Activated CD8-positive, alpha-beta T cell treated with anti-CD3 and anti-CD28 coated beads for 36 hours (primary cell): Measurements from ENCODE around the gene XIRP1. TPM values are rescaled to one million over a fixed set of nuclear protein-coding genes. Genes with fewer than 3 reads are reported as not detected.

ENCODE experiments used
- ATAC-seq: fragments of 200-7000 bp; cut with Tn5 transposase; one replicate; pipeline ENCODE4 v1.10.0; 2021; ENCODE audit warnings: mild to moderate bottlenecking, moderate library complexity
- CTCF ChIA-PET: fragments of 350-600 bp; sonication (Branson Sonifier 250); formaldehyde crosslinking; loops from one replicate; lab custom pipeline; 2021; ENCODE audit warnings: antibody characterized with exemption; lab: Charles Lee
- POLR2A ChIA-PET: fragments of 350-600 bp; sonication (Branson Sonifier 250); formaldehyde crosslinking; loops from one replicate; lab custom pipeline; 2021; ENCODE audit warnings: antibody characterized with exemption; lab: Charles Lee
- DNase-seq: peaks from one replicate; pipeline ENCODE4 v3.0.0-alpha.2; 2020
- H3K27ac Mint-ChIP-seq: one replicate; pipeline ENCODE4 v1.8.0; 2021; ENCODE audit warnings: mild to moderate bottlenecking, mixed read lengths
- H3K27me3 Mint-ChIP-seq: one replicate; pipeline ENCODE4 v1.8.0; 2021; ENCODE audit warnings: mixed read lengths
- H3K36me3 Mint-ChIP-seq: one replicate; pipeline ENCODE4 v1.8.0; 2021; ENCODE audit warnings: low read depth, mixed read lengths
- H3K4me1 Mint-ChIP-seq: one replicate; pipeline ENCODE4 v1.8.0; 2021; ENCODE audit warnings: low read depth, mixed read lengths
- H3K4me3 Mint-ChIP-seq: one replicate; pipeline ENCODE4 v1.8.0; 2021; ENCODE audit warnings: mild to moderate bottlenecking, moderate library complexity, mixed read lengths
- H3K9me3 Mint-ChIP-seq: one replicate; pipeline ENCODE4 v1.8.0; 2021; ENCODE audit warnings: mixed read lengths
- intact Hi-C: fragments of 100-400 bp; cut with micrococcal nuclease; formaldehyde crosslinking; loops from one replicate; pipeline ENCODE4 v1.10.0; 2022
- total RNA-seq, 2 experiments: library from RNA; stranded (reverse); gene quantifications; one replicate each; pipeline ENCODE4 v1.2.3, GENCODE V29; 2021
- TF ChIP-seq, protein P1 (sequence below): fragments of 200-600 bp; IDR thresholded peaks from one replicate; pipeline ENCODE4 v1.8.0; 2022; ENCODE audit warnings: antibody characterized with exemption, mild to moderate bottlenecking

Gene XIRP1
- total RNA-seq, 2 experiments from 2014 or later: 2.5 TPM

DNA sequence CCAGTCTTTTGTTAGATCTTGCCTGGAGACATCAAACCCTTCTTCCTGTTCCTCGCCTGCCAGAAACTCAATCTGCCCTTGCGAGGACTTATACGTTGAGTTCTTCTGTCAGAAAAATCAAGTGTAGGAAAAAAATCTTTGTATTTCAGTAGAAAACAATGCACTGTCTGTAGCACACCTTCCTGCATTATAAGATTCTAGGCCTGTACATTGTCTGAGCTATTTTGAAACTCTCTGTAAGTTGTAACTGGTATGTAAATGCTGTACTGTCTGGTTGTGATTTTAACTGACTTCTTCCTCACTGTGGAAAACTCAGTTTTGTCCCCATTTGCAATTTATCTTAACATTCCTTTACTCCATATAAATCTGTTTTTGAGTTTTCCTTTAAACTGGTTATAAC lies 17.7 kb upstream of the XIRP1 start:
- H3K36me3 Mint-ChIP-seq: no peaks in the 10 kb centered on the region
- no peaks in the 10 kb centered on the region for H3K27me3 Mint-ChIP-seq
- H3K4me1 Mint-ChIP-seq: peaks cover 5% of the 10 kb centered on the region
- H3K27ac Mint-ChIP-seq: no peak overlapping the region
- no peak overlapping the region for H3K4me3 Mint-ChIP-seq
- TF ChIP-seq, protein P1, sequence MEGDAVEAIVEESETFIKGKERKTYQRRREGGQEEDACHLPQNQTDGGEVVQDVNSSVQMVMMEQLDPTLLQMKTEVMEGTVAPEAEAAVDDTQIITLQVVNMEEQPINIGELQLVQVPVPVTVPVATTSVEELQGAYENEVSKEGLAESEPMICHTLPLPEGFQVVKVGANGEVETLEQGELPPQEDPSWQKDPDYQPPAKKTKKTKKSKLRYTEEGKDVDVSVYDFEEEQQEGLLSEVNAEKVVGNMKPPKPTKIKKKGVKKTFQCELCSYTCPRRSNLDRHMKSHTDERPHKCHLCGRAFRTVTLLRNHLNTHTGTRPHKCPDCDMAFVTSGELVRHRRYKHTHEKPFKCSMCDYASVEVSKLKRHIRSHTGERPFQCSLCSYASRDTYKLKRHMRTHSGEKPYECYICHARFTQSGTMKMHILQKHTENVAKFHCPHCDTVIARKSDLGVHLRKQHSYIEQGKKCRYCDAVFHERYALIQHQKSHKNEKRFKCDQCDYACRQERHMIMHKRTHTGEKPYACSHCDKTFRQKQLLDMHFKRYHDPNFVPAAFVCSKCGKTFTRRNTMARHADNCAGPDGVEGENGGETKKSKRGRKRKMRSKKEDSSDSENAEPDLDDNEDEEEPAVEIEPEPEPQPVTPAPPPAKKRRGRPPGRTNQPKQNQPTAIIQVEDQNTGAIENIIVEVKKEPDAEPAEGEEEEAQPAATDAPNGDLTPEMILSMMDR: no peak
- ChIA-PET POLR2A (no interaction called here), CTCF (interaction anchor here (1.4 to 5.6 kb wide), 3 partner anchors 20 to 104 kb away, joined by 3 to 78 read pairs (median 9); no protein-coding TSS in a partner anchor)
- intact Hi-C loops: no loop called here
- H3K9me3 Mint-ChIP-seq: no peaks in the 10 kb centered on the region
- ATAC-seq (no peak), DNase-seq (no peak)

DNA sequence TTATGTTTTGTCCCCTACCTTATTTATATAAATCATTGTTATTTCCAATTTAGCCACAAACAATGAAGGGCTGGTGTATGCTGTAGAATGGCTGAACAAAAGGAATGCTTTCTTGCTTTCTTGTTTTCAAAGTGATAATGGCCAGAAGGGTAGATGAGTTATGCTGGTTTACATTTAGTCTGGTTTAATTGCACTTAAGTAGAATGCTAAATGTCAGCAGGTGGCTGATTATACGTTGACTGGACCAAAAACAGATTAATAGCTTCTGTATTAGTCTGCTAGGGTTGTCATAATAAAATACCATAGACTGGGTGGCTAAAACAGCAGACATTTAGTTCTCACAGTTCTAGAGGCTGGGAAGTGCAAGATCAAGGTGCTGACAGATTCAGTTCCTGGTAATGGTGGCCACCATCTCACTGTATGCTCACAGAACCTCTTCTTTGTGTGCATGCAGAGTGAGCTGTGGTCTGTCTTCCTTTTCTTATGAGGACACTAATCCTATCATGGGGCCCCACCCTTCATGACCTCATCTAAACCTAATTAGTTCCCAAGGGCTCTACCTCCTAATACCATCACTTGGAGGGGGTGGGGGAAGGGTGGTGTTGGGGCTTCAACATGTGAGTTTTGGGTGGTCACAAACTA lies 17.1 kb upstream of the XIRP1 start:
- TF ChIP-seq, protein P1: no peak
- ChIA-PET POLR2A (no interaction called here), CTCF (interaction anchor here (1.4 to 5.6 kb wide), 3 partner anchors 20 to 103 kb away, joined by 3 to 78 read pairs (median 9); no protein-coding TSS in a partner anchor)
- intact Hi-C loops: loop anchor here (5.0 kb wide), 1 partner anchor 78 kb away; no protein-coding TSS in a partner anchor
- ATAC-seq (peak; percentile 30), DNase-seq (no peak)
- H3K9me3 Mint-ChIP-seq: no peaks in the 10 kb centered on the region
- H3K4me1 Mint-ChIP-seq: peaks cover 5% of the 10 kb centered on the region
- no peak overlapping the region for H3K4me3 Mint-ChIP-seq
- no peaks in the 10 kb centered on the region for H3K36me3 Mint-ChIP-seq
- no peaks in the 10 kb centered on the region for H3K27me3 Mint-ChIP-seq
- H3K27ac Mint-ChIP-seq: no peak overlapping the region

DNA sequence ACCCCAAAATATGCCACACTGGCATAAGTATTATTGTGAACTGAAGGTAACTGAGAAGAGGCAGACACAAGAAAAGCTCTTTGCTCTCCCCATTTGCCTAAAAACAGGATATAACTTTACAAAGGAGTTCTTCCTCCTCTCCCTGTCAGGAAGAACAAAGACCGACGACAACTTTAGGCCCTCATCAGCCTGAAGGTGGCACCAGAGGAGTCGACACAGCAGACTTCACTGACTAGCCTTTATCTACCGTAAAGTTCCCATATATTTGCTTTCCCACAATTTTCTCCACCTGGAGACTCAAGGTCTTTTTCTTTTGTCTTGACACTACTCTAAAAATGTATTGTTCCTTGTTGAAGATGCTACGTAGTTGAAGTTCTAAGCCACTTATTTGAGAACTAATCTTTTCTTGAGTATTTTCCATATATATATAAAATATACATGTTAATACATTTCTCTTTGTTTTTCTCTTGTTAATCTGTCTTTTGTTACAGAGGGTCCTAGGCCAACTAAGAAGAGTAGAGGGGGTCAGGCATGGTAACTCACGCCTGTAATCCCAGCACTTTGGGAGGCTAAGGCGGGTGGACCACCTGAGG lies 16.2 kb upstream of the XIRP1 start:
- peaks cover 3% of the 10 kb centered on the region for H3K27me3 Mint-ChIP-seq
- DNase-seq: peak; percentile 59
- H3K4me3 Mint-ChIP-seq: no peak overlapping the region
- H3K36me3 Mint-ChIP-seq: no peaks in the 10 kb centered on the region
- TF ChIP-seq, protein P1: peak; percentile 69
- H3K9me3 Mint-ChIP-seq: no peaks in the 10 kb centered on the region
- no peak overlapping the region for H3K27ac Mint-ChIP-seq
- ATAC-seq: peak; percentile 74
- H3K4me1 Mint-ChIP-seq: peaks cover 5% of the 10 kb centered on the region
- CTCF ChIA-PET: interaction anchor here (0.6 to 5.6 kb wide), 7 partner anchors 11 to 89 kb away, joined by 3 to 78 read pairs (median 4); partner anchors contain the start of gene CX3CR1
- POLR2A ChIA-PET: interaction anchor here (1.3 kb wide), 1 partner anchor 12 kb away, joined by 5 read pairs; no protein-coding TSS in a partner anchor
- intact Hi-C loops: loop anchor here (5.0 kb wide), 1 partner anchor 79 kb away; no protein-coding TSS in a partner anchor

DNA sequence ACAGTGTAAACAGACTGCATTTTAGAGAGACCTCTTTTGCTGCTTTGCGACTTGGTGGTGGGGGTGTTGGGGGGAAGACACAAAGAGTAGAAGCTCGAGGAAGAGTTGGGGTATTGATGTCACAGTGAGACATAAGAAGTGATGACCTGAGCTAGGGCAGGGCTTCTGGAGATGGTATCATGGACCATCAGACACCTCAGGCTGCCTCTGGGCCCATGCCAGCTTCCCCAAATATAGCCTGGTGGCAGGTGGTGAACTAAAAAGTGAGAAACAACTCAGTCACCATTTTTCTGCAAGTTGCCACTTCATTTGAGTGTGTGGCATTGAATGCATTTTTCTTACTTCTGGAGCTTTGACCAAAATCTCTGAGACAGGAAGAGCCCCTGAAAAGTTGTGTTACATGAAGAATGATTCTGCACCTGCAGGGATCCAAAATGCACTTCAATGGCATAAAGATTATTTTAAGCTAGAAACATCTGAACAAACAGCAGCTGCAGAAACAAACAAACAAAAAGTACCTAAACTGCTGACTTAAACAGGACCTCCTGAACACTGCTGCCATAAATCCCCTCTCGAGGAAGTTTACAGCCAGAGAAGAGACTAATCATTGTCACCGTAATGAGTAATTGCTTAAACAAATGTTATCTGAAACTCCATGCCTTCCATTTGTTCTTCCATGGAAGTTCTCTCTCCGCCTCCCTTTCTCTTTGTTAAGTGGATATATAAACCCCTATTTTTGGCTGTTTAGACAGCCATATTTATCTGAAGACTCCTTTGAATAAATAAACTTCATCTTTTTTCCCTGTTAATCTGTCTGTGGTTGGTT lies 15.2 kb upstream of the XIRP1 start:
- DNase-seq: no peak
- Mint-ChIP-seq H3K4me1 (peaks cover 5% of the 10 kb centered on the region), H3K27ac (no peak overlapping the region), H3K36me3 (no peaks in the 10 kb centered on the region), H3K9me3 (no peaks in the 10 kb centered on the region), H3K27me3 (peaks cover 11% of the 10 kb centered on the region), H3K4me3 (no peak overlapping the region)
- no peak for ATAC-seq
- intact Hi-C loops: loop anchor here (5.0 kb wide), 1 partner anchor 80 kb away; no protein-coding TSS in a partner anchor
- TF ChIP-seq, protein P1: no peak
- POLR2A ChIA-PET: interaction anchor here (0.7 to 1.3 kb wide), 3 partner anchors 11 to 100 kb away, joined by 3 to 5 read pairs (median 3); partner anchors contain the start of genes GORASP1 and TTC21A
- CTCF ChIA-PET: interaction anchor here (0.6 to 5.6 kb wide), 9 partner anchors 12 to 90 kb away, joined by 3 to 78 read pairs (median 4); partner anchors contain the start of gene CX3CR1
